HEK293 (cell line): ENCODE results near the gene SLC7A6.
A peak's percentile ranks its signal among the peaks of the same experiment; 100 is the strongest.

Source experiments
- CTCF ChIA-PET: fragments of 350-600 bp; formaldehyde crosslinking; extraction: SDS; loops from one replicate; lab custom pipeline; 2021; ENCODE audit warnings: antibody characterized with exemption; lab: Yijun Ruan, JAX
- POLR2A ChIA-PET: fragments of 300-600 bp; formaldehyde crosslinking; extraction: SDS; loops from one replicate; lab custom pipeline; 2020; ENCODE audit warnings: antibody characterized with exemption, inconsistent platforms; lab: Yijun Ruan, JAX
- H3K27ac ChIP-seq: fragments of 200-500 bp; sonication (Bioruptor generic); 2 replicates; pipeline ENCODE4 v1.5.1; 2014; ENCODE audit warnings: low read depth, low read length, control low read depth, inconsistent platforms; ENCODE audit errors: extremely low read depth
- H3K36me3 ChIP-seq, 2 experiments: fragments of 200-500 bp in 1 of 2; sonication (Bioruptor generic) in 1 of 2; 1 replicate in 1 of 2; 2 replicates in 1 of 2; pipeline ENCODE4 v1.5.1; 2014 to 2017; ENCODE audit warnings: inconsistent platforms in 2 of 2, low read length in 2 of 2; ENCODE audit not compliant: control insufficient read depth in 2 of 2, insufficient read depth in 1 of 2
- H3K4me1 ChIP-seq: fragments of 200-500 bp; sonication (Bioruptor generic); 2 replicates; pipeline ENCODE4 v1.5.1; 2014; ENCODE audit warnings: mild to moderate bottlenecking, low read length, inconsistent platforms; ENCODE audit not compliant: control insufficient read depth, insufficient read depth
- H3K4me3 ChIP-seq: 2 replicates; pipeline ENCODE4 v1.5.1; 2011; ENCODE audit warnings: low read depth, mild to moderate bottlenecking, control low read depth, low read length, moderate library complexity
- H3K9me3 ChIP-seq: fragments of 200-500 bp; sonication (Bioruptor generic); 2 replicates; pipeline ENCODE4 v1.5.1; 2014; ENCODE audit warnings: low read depth, low read length, inconsistent platforms; ENCODE audit not compliant: control insufficient read depth, insufficient read depth
- BCL11B ChIP-seq: fragments of 450-650 bp; formaldehyde crosslinking; IDR thresholded peaks from 2 replicates; pipeline ENCODE4 v1.5.1; 2016; ENCODE audit warnings: low read depth, missing biosample characterization, missing genetic modification characterization
- GLI4 ChIP-seq: fragments of 450-650 bp; formaldehyde crosslinking; IDR thresholded peaks from 2 replicates; pipeline ENCODE4 v1.5.1; 2016; ENCODE audit warnings: missing biosample characterization, missing genetic modification characterization
- MEIS1 ChIP-seq: sonication (generic); formaldehyde crosslinking; IDR thresholded peaks from 2 replicates; pipeline ENCODE4 v1.8.1; 2022; ENCODE audit warnings: missing genetic modification reagents, mild to moderate bottlenecking, borderline replicate concordance
- OSR2 ChIP-seq: fragments of 450-650 bp; formaldehyde crosslinking; IDR thresholded peaks from 2 replicates; pipeline ENCODE4 v1.5.1; 2016; ENCODE audit warnings: missing biosample characterization, missing genetic modification characterization
- WT1 ChIP-seq: fragments of 450-650 bp; formaldehyde crosslinking; IDR thresholded peaks from 2 replicates; pipeline ENCODE4 v1.5.1; 2016; ENCODE audit warnings: missing biosample characterization, missing genetic modification characterization
- ZBTB17 ChIP-seq: fragments of 450-650 bp; formaldehyde crosslinking; IDR thresholded peaks from 2 replicates; pipeline ENCODE4 v1.5.1; 2016; ENCODE audit warnings: missing biosample characterization, missing genetic modification characterization
- ZNF121 ChIP-seq: fragments of 450-650 bp; formaldehyde crosslinking; IDR thresholded peaks from 2 replicates; pipeline ENCODE4 v1.5.1; 2016; ENCODE audit warnings: missing biosample characterization, missing genetic modification characterization
- ZNF2 ChIP-seq: fragments of 450-650 bp; formaldehyde crosslinking; IDR thresholded peaks from 2 replicates; pipeline ENCODE4 v1.5.1; 2016; ENCODE audit warnings: missing biosample characterization, missing genetic modification characterization
- ZNF514 ChIP-seq: fragments of 450-650 bp; formaldehyde crosslinking; IDR thresholded peaks from 2 replicates; pipeline ENCODE4 v1.5.1; 2016; ENCODE audit warnings: missing biosample characterization, missing genetic modification characterization
- ZNF530 ChIP-seq: fragments of 450-650 bp; formaldehyde crosslinking; IDR thresholded peaks from 2 replicates; pipeline ENCODE4 v1.5.1; 2016; ENCODE audit warnings: low read depth, missing biosample characterization, missing genetic modification characterization
- ZNF548 ChIP-seq: fragments of 450-650 bp; formaldehyde crosslinking; IDR thresholded peaks from 2 replicates; pipeline ENCODE4 v1.5.1; 2016; ENCODE audit warnings: missing biosample characterization, missing genetic modification characterization
- ZNF549 ChIP-seq: fragments of 450-650 bp; IDR thresholded peaks from 2 replicates; pipeline ENCODE4 v1.5.1; 2018; ENCODE audit warnings: missing biosample characterization, missing genetic modification characterization, mild to moderate bottlenecking, inconsistent platforms, moderate library complexity
- ZNF585B ChIP-seq: fragments of 450-650 bp; formaldehyde crosslinking; IDR thresholded peaks from 2 replicates; pipeline ENCODE4 v1.5.1; 2016; ENCODE audit warnings: missing biosample characterization, missing genetic modification characterization
- TF ChIP-seq, protein P1 (sequence below): fragments of 450-650 bp; IDR thresholded peaks from 2 replicates; pipeline ENCODE4 v1.5.1; 2018; ENCODE audit warnings: missing biosample characterization, mild to moderate bottlenecking, missing genetic modification characterization
- TF ChIP-seq, protein P2 (sequence below): fragments of 450-650 bp; formaldehyde crosslinking; IDR thresholded peaks from 2 replicates; pipeline ENCODE4; 2016; ENCODE audit warnings: missing biosample characterization, missing genetic modification characterization
- TF ChIP-seq, protein P3 (sequence below): fragments of 450-650 bp; formaldehyde crosslinking; IDR thresholded peaks from 2 replicates; pipeline ENCODE4 v1.5.0; 2017; ENCODE audit warnings: missing biosample characterization, missing genetic modification characterization, borderline replicate concordance
- TF ChIP-seq, protein P4 (sequence below): fragments of 450-650 bp; formaldehyde crosslinking; IDR thresholded peaks from 2 replicates; pipeline ENCODE4 v1.5.1; 2016; ENCODE audit warnings: missing biosample characterization, missing genetic modification characterization, borderline replicate concordance

SLC7A6 gene

DNA sequence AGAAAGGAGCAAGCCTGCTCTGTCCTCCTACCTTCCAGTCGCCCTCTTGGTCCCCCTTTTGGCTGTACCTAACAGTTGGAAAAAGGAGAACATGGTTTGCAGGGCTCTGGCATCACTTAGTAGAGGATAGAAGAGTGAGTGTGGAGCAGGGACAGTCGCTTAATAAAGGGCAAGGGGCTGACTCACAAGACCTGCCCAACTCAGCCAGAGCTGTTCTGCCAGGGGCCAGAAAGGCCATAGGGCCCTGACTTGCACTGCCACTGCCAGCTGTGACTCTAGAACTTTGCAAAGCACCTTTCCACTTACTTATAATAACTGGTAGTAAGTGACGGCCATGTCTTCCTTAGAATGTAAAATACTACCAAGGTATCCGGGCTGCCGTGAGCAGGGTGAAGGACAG lies 60.0 kb downstream of the SLC7A6 start:
- Histone ChIP-seq H3K9me3 (no peaks in the 10 kb centered on the region), H3K27ac (no peak overlapping the region), H3K36me3 (peaks cover 11 to 58% of the 10 kb centered on the region in 2 experiments; a peak in 2 of 3 replicates), H3K4me1 (peaks cover 3% of the 10 kb centered on the region; the same call in 1 of the 2 replicates), H3K4me3 (no peak overlapping the region)
- POLR2A ChIA-PET = interaction anchor here (1.2 to 3.4 kb wide), 2 partner anchors 13 to 14 kb away, joined by 7 to 14 read pairs; partner anchors contain the start of genes PRMT7 and SLC7A6OS
- TF ChIP-seq, protein P1, sequence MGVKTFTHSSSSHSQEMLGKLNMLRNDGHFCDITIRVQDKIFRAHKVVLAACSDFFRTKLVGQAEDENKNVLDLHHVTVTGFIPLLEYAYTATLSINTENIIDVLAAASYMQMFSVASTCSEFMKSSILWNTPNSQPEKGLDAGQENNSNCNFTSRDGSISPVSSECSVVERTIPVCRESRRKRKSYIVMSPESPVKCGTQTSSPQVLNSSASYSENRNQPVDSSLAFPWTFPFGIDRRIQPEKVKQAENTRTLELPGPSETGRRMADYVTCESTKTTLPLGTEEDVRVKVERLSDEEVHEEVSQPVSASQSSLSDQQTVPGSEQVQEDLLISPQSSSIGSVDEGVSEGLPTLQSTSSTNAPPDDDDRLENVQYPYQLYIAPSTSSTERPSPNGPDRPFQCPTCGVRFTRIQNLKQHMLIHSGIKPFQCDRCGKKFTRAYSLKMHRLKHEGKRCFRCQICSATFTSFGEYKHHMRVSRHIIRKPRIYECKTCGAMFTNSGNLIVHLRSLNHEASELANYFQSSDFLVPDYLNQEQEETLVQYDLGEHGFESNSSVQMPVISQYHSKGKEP (tag by site-specific recombination) = no peak
- TF ChIP-seq ZNF2 (tag by site-specific recombination) (no peak), ZNF548 (no peak), BCL11B (no peak), ZNF514 (tag by site-specific recombination) (no peak), WT1 (no peak), GLI4 (tag by site-specific recombination) (no peak), ZNF585B (tag by site-specific recombination) (no peak), OSR2 (tag by site-specific recombination) (no peak), ZNF530 (tag by site-specific recombination) (no peak), ZBTB17 (tag by site-specific recombination) (no peak), ZNF549 (tag by site-specific recombination) (no peak), MEIS1 (CRISPR knock-in tag) (no peak)
- TF ChIP-seq, protein P2, sequence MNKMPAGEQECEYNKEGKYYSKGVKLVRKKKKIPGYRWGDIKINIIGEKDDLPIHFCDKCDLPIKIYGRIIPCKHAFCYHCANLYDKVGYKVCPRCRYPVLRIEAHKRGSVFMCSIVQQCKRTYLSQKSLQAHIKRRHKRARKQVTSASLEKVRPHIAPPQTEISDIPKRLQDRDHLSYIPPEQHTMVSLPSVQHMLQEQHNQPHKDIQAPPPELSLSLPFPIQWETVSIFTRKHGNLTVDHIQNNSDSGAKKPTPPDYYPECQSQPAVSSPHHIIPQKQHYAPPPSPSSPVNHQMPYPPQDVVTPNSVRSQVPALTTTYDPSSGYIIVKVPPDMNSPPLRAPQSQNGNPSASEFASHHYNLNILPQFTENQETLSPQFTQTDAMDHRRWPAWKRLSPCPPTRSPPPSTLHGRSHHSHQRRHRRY (tag by site-specific recombination) = no peak
- TF ChIP-seq, protein P3, sequence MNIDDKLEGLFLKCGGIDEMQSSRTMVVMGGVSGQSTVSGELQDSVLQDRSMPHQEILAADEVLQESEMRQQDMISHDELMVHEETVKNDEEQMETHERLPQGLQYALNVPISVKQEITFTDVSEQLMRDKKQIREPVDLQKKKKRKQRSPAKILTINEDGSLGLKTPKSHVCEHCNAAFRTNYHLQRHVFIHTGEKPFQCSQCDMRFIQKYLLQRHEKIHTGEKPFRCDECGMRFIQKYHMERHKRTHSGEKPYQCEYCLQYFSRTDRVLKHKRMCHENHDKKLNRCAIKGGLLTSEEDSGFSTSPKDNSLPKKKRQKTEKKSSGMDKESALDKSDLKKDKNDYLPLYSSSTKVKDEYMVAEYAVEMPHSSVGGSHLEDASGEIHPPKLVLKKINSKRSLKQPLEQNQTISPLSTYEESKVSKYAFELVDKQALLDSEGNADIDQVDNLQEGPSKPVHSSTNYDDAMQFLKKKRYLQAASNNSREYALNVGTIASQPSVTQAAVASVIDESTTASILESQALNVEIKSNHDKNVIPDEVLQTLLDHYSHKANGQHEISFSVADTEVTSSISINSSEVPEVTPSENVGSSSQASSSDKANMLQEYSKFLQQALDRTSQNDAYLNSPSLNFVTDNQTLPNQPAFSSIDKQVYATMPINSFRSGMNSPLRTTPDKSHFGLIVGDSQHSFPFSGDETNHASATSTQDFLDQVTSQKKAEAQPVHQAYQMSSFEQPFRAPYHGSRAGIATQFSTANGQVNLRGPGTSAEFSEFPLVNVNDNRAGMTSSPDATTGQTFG (tag by site-specific recombination) = no peak
- TF ChIP-seq, protein P4, sequence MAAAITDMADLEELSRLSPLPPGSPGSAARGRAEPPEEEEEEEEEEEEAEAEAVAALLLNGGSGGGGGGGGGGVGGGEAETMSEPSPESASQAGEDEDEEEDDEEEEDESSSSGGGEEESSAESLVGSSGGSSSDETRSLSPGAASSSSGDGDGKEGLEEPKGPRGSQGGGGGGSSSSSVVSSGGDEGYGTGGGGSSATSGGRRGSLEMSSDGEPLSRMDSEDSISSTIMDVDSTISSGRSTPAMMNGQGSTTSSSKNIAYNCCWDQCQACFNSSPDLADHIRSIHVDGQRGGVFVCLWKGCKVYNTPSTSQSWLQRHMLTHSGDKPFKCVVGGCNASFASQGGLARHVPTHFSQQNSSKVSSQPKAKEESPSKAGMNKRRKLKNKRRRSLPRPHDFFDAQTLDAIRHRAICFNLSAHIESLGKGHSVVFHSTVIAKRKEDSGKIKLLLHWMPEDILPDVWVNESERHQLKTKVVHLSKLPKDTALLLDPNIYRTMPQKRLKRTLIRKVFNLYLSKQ (tag by site-specific recombination) = no peak
- CTCF ChIA-PET = interaction anchor here (0.6 to 1.4 kb wide), 2 partner anchors 60 to 309 kb away, joined by 5 to 7 read pairs; partner anchors contain the start of genes DPEP2NB and SLC7A6

DNA sequence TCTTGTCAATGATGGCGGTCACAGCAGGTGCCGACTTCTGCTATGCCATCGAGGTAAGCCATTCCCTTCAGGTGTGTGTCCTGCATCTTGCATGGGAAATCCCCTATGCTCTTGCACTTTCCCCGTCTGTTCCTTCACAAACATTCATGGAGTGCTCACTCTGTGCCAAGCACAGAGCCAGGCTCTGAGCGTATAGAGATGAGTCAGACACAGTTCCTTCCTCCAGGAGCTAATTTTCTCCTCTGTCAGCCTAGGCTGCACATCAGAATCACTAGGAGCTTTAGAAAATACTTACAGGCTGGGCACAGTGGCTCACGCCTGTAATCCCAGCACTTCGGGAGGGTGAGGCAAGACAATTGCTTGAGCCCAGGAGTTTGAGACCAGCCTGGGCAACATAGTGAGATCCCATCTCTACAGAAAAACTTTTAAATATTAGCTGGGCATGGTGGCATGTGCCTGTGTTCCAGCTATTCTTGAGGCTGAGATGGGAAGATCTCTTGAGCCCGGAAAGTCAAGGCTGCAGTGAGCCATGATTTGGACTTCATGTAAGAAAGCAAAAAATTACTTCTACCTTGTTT lies 60.5 kb downstream of the SLC7A6 start:
- H3K27ac ChIP-seq = no peak overlapping the region
- ChIA-PET POLR2A (interaction anchor here (1.2 kb wide), 1 partner anchor 14 kb away, joined by 7 read pairs; the partner anchor contains the start of genes PRMT7 and SLC7A6OS), CTCF (interaction anchor here (0.6 to 1.4 kb wide), 3 partner anchors 14 to 63 kb away, joined by 3 to 5 read pairs (median 3); partner anchors contain the start of genes PRMT7, SLC7A6 and SLC7A6OS)
- H3K9me3 ChIP-seq = no peaks in the 10 kb centered on the region
- H3K4me1 ChIP-seq = peaks cover 3% of the 10 kb centered on the region; the same call in 1 of the 2 replicates
- TF ChIP-seq, protein P4 (tag by site-specific recombination) = no peak
- peak; percentile 55; the same call in 1 of the 2 replicates for TF ChIP-seq ZNF121 (tag by site-specific recombination)
- H3K36me3 ChIP-seq = peaks cover 12 to 58% of the 10 kb centered on the region in 2 experiments; a peak in 2 of 3 replicates
- H3K4me3 ChIP-seq = no peak overlapping the region
